Loucy (cell line): ENCODE measurements around the gene ZNF853.

ENCODE experiments used
- H2AFZ ChIP-seq: fragments of 200-600 bp; sonication (generic); 2 replicates; pipeline ENCODE4 v1.6.0; 2016; ENCODE audit warnings: antibody characterized with exemption, mild to moderate bottlenecking, low read length, moderate library complexity
- H3F3A ChIP-seq: fragments of 200-600 bp; 2 replicates; pipeline ENCODE4 v1.6.0; 2016; ENCODE audit warnings: antibody characterized with exemption, low read depth, mild to moderate bottlenecking
- H3K27me3 ChIP-seq: fragments of 200-600 bp; sonication (generic); 2 replicates; pipeline ENCODE4 v1.6.1; 2014; ENCODE audit warnings: low read length, mild to moderate bottlenecking; ENCODE audit not compliant: insufficient read depth, poor library complexity, severe bottlenecking
- H3K36me3 ChIP-seq: fragments of 200-600 bp; sonication (generic); 2 replicates; pipeline ENCODE4 v1.6.1; 2016; ENCODE audit warnings: low read length; ENCODE audit not compliant: insufficient read depth
- H3K4me1 ChIP-seq: fragments of 200-600 bp; sonication (generic); 2 replicates; pipeline ENCODE4 v1.5.1; 2014; ENCODE audit warnings: low read length, mild to moderate bottlenecking; ENCODE audit not compliant: insufficient read depth, poor library complexity, severe bottlenecking
- H3K4me2 ChIP-seq: fragments of 200-600 bp; sonication (generic); 2 replicates; pipeline ENCODE4 v1.6.0; 2014; ENCODE audit warnings: antibody characterized with exemption, low read length, low read depth, mild to moderate bottlenecking; ENCODE audit not compliant: poor library complexity, severe bottlenecking
- H3K4me3 ChIP-seq: fragments of 200-600 bp; sonication (generic); 2 replicates; pipeline ENCODE4 v1.5.1; 2014; ENCODE audit warnings: low read length, mild to moderate bottlenecking, mixed read lengths; ENCODE audit not compliant: poor library complexity, severe bottlenecking
- H3K79me2 ChIP-seq: fragments of 200-600 bp; sonication (generic); 2 replicates; pipeline ENCODE4 v1.6.1; 2014; ENCODE audit warnings: low read length; ENCODE audit not compliant: insufficient read depth
- H3K9ac ChIP-seq: fragments of 200-600 bp; sonication (generic); 2 replicates; pipeline ENCODE4 v1.6.0; 2014; ENCODE audit warnings: mild to moderate bottlenecking, low read depth, low read length, moderate library complexity; ENCODE audit not compliant: poor library complexity, severe bottlenecking
- H3K9me2 ChIP-seq: fragments of 200-600 bp; sonication (generic); replicated peaks from 2 replicates; pipeline ENCODE4 v1.6.1; 2016; ENCODE audit warnings: low read depth, low read length, mixed read lengths
- H3K9me3 ChIP-seq: fragments of 200-600 bp; sonication (generic); 2 replicates; pipeline ENCODE4 v1.6.1; 2014; ENCODE audit warnings: mild to moderate bottlenecking, antibody characterized with exemption, low read length, low read depth; ENCODE audit not compliant: insufficient read depth
- H4K20me1 ChIP-seq: fragments of 200-600 bp; sonication (generic); 2 replicates; pipeline ENCODE4 v1.6.0; 2014; ENCODE audit warnings: antibody characterized with exemption, low read length, mild to moderate bottlenecking; ENCODE audit not compliant: insufficient read depth, poor library complexity, severe bottlenecking
- CTCF ChIP-seq: fragments of 200-600 bp; sonication (generic); conservative IDR thresholded peaks from 2 replicates; pipeline ENCODE4 v1.5.1; 2014; ENCODE audit warnings: mild to moderate bottlenecking, antibody characterized with exemption, low read length
- EZH2phosphoT487 ChIP-seq: fragments of 200-600 bp; IDR thresholded peaks from 2 replicates; pipeline ENCODE4 v1.6.1; 2018; ENCODE audit warnings: antibody characterized with exemption, mild to moderate bottlenecking, moderate library complexity, borderline replicate concordance

The ZNF853 gene

GRCh38 chr7:6649241-6649961, 34.0 kb downstream of the ZNF853 start:
- no peak for TF ChIP-seq CTCF
- no peak for TF ChIP-seq EZH2phosphoT487
- H3K9ac ChIP-seq: no peak overlapping the region
- H3K9me3 ChIP-seq: no peaks in the 10 kb centered on the region
- H3K36me3 ChIP-seq: peaks cover 35% of the 10 kb centered on the region; the same call in 1 of the 2 replicates
- no peaks in the 10 kb centered on the region for H3K27me3 ChIP-seq
- H3K4me1 ChIP-seq: no peaks in the 10 kb centered on the region
- H3F3A ChIP-seq: no peaks in the 10 kb centered on the region
- no peaks in the 10 kb centered on the region for H4K20me1 ChIP-seq
- H3K79me2 ChIP-seq: peaks cover 15% of the 10 kb centered on the region; the same call in 1 of the 2 replicates
- H3K4me2 ChIP-seq: no peak overlapping the region
- no peak overlapping the region for H3K4me3 ChIP-seq
- no peak overlapping the region for H2AFZ ChIP-seq
- no peaks in the 10 kb centered on the region for H3K9me2 ChIP-seq

- no peaks in the 10 kb centered on the region for H3K27me3 ChIP-seq
Measured at GRCh38 chr7:6650086-6650485, 34.7 kb downstream of the ZNF853 start.

GRCh38 chr7:6650521-6651011, 35.2 kb downstream of the ZNF853 start:
- H3K36me3 ChIP-seq: peaks cover 37% of the 10 kb centered on the region; the same call in 1 of the 2 replicates
- H3K27me3 ChIP-seq: no peaks in the 10 kb centered on the region
- no peaks in the 10 kb centered on the region for H3K9me2 ChIP-seq
- H3F3A ChIP-seq: no peaks in the 10 kb centered on the region
- no peaks in the 10 kb centered on the region for H3K4me1 ChIP-seq
- no peak overlapping the region for H3K9ac ChIP-seq
- H3K9me3 ChIP-seq: no peaks in the 10 kb centered on the region
- no peak overlapping the region for H3K4me2 ChIP-seq
- peaks cover 15% of the 10 kb centered on the region; the same call in 1 of the 2 replicates for H3K79me2 ChIP-seq
- no peaks in the 10 kb centered on the region for H4K20me1 ChIP-seq
- TF ChIP-seq EZH2phosphoT487 (no peak), CTCF (no peak)
- no peak overlapping the region for H2AFZ ChIP-seq
- H3K4me3 ChIP-seq: no peak overlapping the region

More at GRCh38 chr7:6650086-6650485, 34.7 kb downstream of the ZNF853 start:
- Histone ChIP-seq H3K36me3 (peaks cover 34% of the 10 kb centered on the region; the same call in 1 of the 2 replicates), H3K79me2 (peaks cover 15% of the 10 kb centered on the region; the same call in 1 of the 2 replicates), H3K4me1 (no peaks in the 10 kb centered on the region), H3K9me2 (no peaks in the 10 kb centered on the region), H3F3A (no peaks in the 10 kb centered on the region), H2AFZ (no peak overlapping the region), H3K4me3 (no peak overlapping the region), H3K9me3 (no peaks in the 10 kb centered on the region), H3K4me2 (no peak overlapping the region), H4K20me1 (no peaks in the 10 kb centered on the region), H3K9ac (no peak overlapping the region)
- TF ChIP-seq EZH2phosphoT487 (no peak), CTCF (no peak)
